DND-41 (cell line): Measurements from ENCODE around the gene WNT9A.

Source experiments
- ATAC-seq: fragments of 200-7000 bp; cut with Tn5 transposase; 3 replicates; pipeline ENCODE4 v1.9.1; 2021; ENCODE audit warnings: low read depth; ENCODE audit not compliant: insufficient read depth
- DNase-seq: peaks from one replicate; pipeline ENCODE4 v3.0.0-alpha.2; 2020
- H2AFZ ChIP-seq: 2 replicates; pipeline ENCODE4 v1.6.0; 2012; ENCODE audit warnings: low read depth, low read length
- H3K27ac ChIP-seq: 2 replicates; pipeline ENCODE4 v1.5.1; 2012; ENCODE audit warnings: low read length, inconsistent platforms
- H3K27me3 ChIP-seq: fragments of 200-600 bp; sonication (generic); 2 replicates; pipeline ENCODE4 v1.6.0; 2012; ENCODE audit warnings: low read length, mild to moderate bottlenecking, inconsistent platforms; ENCODE audit not compliant: insufficient read depth, poor library complexity
- H3K36me3 ChIP-seq: 2 replicates; pipeline ENCODE4 v1.5.1; 2012; ENCODE audit warnings: low read length, inconsistent platforms; ENCODE audit not compliant: insufficient read depth
- H3K4me1 ChIP-seq: 2 replicates; pipeline ENCODE4 v1.5.1; 2012; ENCODE audit warnings: mild to moderate bottlenecking, low read length; ENCODE audit not compliant: insufficient read depth
- H3K4me2 ChIP-seq: 2 replicates; pipeline ENCODE4 v1.6.0; 2012; ENCODE audit warnings: mild to moderate bottlenecking, moderate library complexity, low read length, inconsistent platforms; ENCODE audit not compliant: insufficient read depth
- H3K4me3 ChIP-seq, 2 experiments: fragments of 200-600 bp in 1 of 2; shearing (Covaris generic) in 1 of 2; 2 replicates each; pipeline ENCODE4 v1.5.1; 2012 to 2016; ENCODE audit warnings: inconsistent platforms in 2 of 2, low read length in 2 of 2, mild to moderate bottlenecking in 2 of 2, low read depth in 1 of 2, moderate library complexity in 1 of 2
- H3K79me2 ChIP-seq: 2 replicates; pipeline ENCODE4 v1.6.0; 2012; ENCODE audit warnings: low read length, inconsistent platforms; ENCODE audit not compliant: insufficient read depth
- H3K9ac ChIP-seq: 2 replicates; pipeline ENCODE4 v1.6.0; 2012; ENCODE audit warnings: low read depth, mild to moderate bottlenecking, inconsistent platforms, low read length, moderate library complexity
- H3K9me3 ChIP-seq: 2 replicates; pipeline ENCODE4 v1.5.1; 2012; ENCODE audit warnings: low read length, moderate library complexity, mild to moderate bottlenecking, inconsistent platforms; ENCODE audit not compliant: insufficient read depth, severe bottlenecking
- H4K20me1 ChIP-seq: 2 replicates; pipeline ENCODE4 v1.6.0; 2012; ENCODE audit warnings: low read length; ENCODE audit not compliant: insufficient read depth
- CTCF ChIP-seq: IDR thresholded peaks from 2 replicates; pipeline ENCODE4 v1.5.1; 2012; ENCODE audit warnings: borderline replicate concordance, low read length, moderate library complexity, mild to moderate bottlenecking; ENCODE audit not compliant: poor library complexity, severe bottlenecking; ENCODE audit errors: extremely low read depth
- EZH2 ChIP-seq: IDR thresholded peaks from 3 replicates; pipeline ENCODE4 v1.6.1; 2012; ENCODE audit warnings: borderline replicate concordance, low read depth, mild to moderate bottlenecking, moderate library complexity, low read length, inconsistent platforms; ENCODE audit not compliant: severe bottlenecking

WNT9A gene

GRCh38 chr1:227885135-227885647 is 62.5 kb downstream of the WNT9A start:
- Histone ChIP-seq H3K27ac (no peak overlapping the region), H2AFZ (no peak overlapping the region)
- ATAC-seq: no peak

GRCh38 chr1:227884370-227885134 is 63.2 kb downstream of the WNT9A start:
- Histone ChIP-seq H3K27me3 (no peaks in the 10 kb centered on the region), H3K9me3 (no peaks in the 10 kb centered on the region), H3K9ac (no peak overlapping the region), H2AFZ (no peak overlapping the region), H3K27ac (no peak overlapping the region), H3K4me3 (no peak overlapping the region), H3K4me1 (no peaks in the 10 kb centered on the region), H3K36me3 (no peaks in the 10 kb centered on the region), H4K20me1 (peaks cover 4% of the 10 kb centered on the region; the same call in 1 of the 2 replicates), H3K4me2 (no peak overlapping the region), H3K79me2 (no peaks in the 10 kb centered on the region)
- TF ChIP-seq EZH2: no peak
- no peak for TF ChIP-seq CTCF
- DNase-seq (no peak), ATAC-seq (no peak)

More at GRCh38 chr1:227885135-227885647, 62.5 kb downstream of the WNT9A start:
- Histone ChIP-seq H3K4me3 (no peak overlapping the region), H3K36me3 (no peaks in the 10 kb centered on the region), H3K9me3 (no peaks in the 10 kb centered on the region), H3K9ac (no peak overlapping the region), H3K79me2 (no peaks in the 10 kb centered on the region), H3K27me3 (no peaks in the 10 kb centered on the region), H4K20me1 (peaks cover 4% of the 10 kb centered on the region; the same call in 1 of the 2 replicates), H3K4me2 (no peak overlapping the region), H3K4me1 (no peaks in the 10 kb centered on the region)
- DNase-seq: peak; percentile 5
- TF ChIP-seq EZH2 (no peak), CTCF (no peak)

- ATAC-seq: no peak
- Histone ChIP-seq H3K9ac (no peak overlapping the region), H3K36me3 (no peaks in the 10 kb centered on the region), H3K27me3 (no peaks in the 10 kb centered on the region), H3K4me2 (no peak overlapping the region), H3K27ac (no peak overlapping the region), H2AFZ (no peak overlapping the region), H4K20me1 (peaks cover 3% of the 10 kb centered on the region; the same call in 1 of the 2 replicates), H3K4me1 (no peaks in the 10 kb centered on the region), H3K4me3 (no peak overlapping the region), H3K79me2 (no peaks in the 10 kb centered on the region), H3K9me3 (no peaks in the 10 kb centered on the region)
- TF ChIP-seq EZH2: no peak
- no peak for TF ChIP-seq CTCF
- no peak for DNase-seq
These were observed 64.0 kb downstream of the WNT9A start for GRCh38 chr1:227883641-227884301.
